ENCODE measurements around the gene CCL27. TPM values are rescaled to one million over a fixed set of nuclear protein-coding genes. Genes with fewer than 3 reads are reported as not detected.

Gene CCL27
- total and polyA plus RNA-seq, 2 donors from 2014 or later, result not detected

- FAIRE-seq, result no peak
- Histone ChIP-seq H3K27me3 (ENCODE audit: control insufficient read depth, insufficient read depth, low read length) (no peaks in the 10 kb centered on the region), H3K4me3 (ENCODE audit: low read length in 3 of 3) (no peak overlapping the region), H3K27ac (ENCODE audit: low read depth in 2 of 2, low read length in 2 of 2) (no peak overlapping the region), H3K9ac (ENCODE audit: low read length in 3 of 3) (no peak overlapping the region), H3K36me3 (ENCODE audit: control insufficient read depth in 2 of 3, insufficient read depth in 3 of 3, low read length in 3 of 3) (no peaks in the 10 kb centered on the region), H3K9me3 (ENCODE audit: control insufficient read depth in 2 of 3, insufficient read depth in 1 of 3, low read length in 3 of 3) (no peaks in the 10 kb centered on the region), H3K4me1 (ENCODE audit: control insufficient read depth in 2 of 3, insufficient read depth in 2 of 3, low read depth in 1 of 3, low read length in 3 of 3) (peaks cover 0 to under 1% (median 0%) of the 10 kb centered on the region in 3 donors)
- TF ChIP-seq CTCF (IDR thresholded peaks at IDR 0.05; ENCODE audit: borderline replicate concordance, extremely low read depth, insufficient read depth), result no peak
- no peak for DNase-seq
- intact Hi-C loops (cut with DNase I), result no loop called here
Measured at GRCh38 chr9:34671307-34671706, 8.8 kb upstream of the CCL27 start.

- FAIRE-seq, result no peak
- H3K27ac ChIP-seq (ENCODE audit: low read depth in 2 of 2, low read length in 2 of 2), result no peak overlapping the region
- no peaks in the 10 kb centered on the region for H3K36me3 ChIP-seq (ENCODE audit: control insufficient read depth in 2 of 3, insufficient read depth in 3 of 3, low read length in 3 of 3)
- H3K27me3 ChIP-seq (ENCODE audit: control insufficient read depth, insufficient read depth, low read length), result no peaks in the 10 kb centered on the region
- DNase-seq, result no peak
- no peaks in the 10 kb centered on the region for H3K9me3 ChIP-seq (ENCODE audit: control insufficient read depth in 2 of 3, insufficient read depth in 1 of 3, low read length in 3 of 3)
- H3K4me1 ChIP-seq (ENCODE audit: control insufficient read depth in 2 of 3, insufficient read depth in 2 of 3, low read depth in 1 of 3, low read length in 3 of 3), result peaks cover 0 to 2% (median 0%) of the 10 kb centered on the region in 3 donors
- no peak for TF ChIP-seq CTCF (IDR thresholded peaks at IDR 0.05; ENCODE audit: borderline replicate concordance, extremely low read depth, insufficient read depth)
- H3K9ac ChIP-seq (ENCODE audit: low read length in 3 of 3), result no peak overlapping the region
- intact Hi-C loops (cut with DNase I), result no loop called here
- no peak overlapping the region for H3K4me3 ChIP-seq (ENCODE audit: low read length in 3 of 3)
Measured at GRCh38 chr9:34669809-34670562, 7.5 kb upstream of the CCL27 start.

GRCh38 chr9:34665381-34666250, 3.2 kb upstream of the CCL27 start:
- no peak for FAIRE-seq
- Histone ChIP-seq H3K4me3 (ENCODE audit: low read length in 3 of 3) (peak overlapping the region; percentile 74 to 88 (median 79)), H3K9me3 (ENCODE audit: control insufficient read depth in 2 of 3, insufficient read depth in 1 of 3, low read length in 3 of 3) (no peaks in the 10 kb centered on the region), H3K27me3 (ENCODE audit: control insufficient read depth, insufficient read depth, low read length) (no peaks in the 10 kb centered on the region), H3K36me3 (ENCODE audit: control insufficient read depth in 2 of 3, insufficient read depth in 3 of 3, low read length in 3 of 3) (no peaks in the 10 kb centered on the region), H3K9ac (ENCODE audit: low read length in 3 of 3) (peak overlapping the region; percentile 64 to 96 (median 93)), H3K27ac (ENCODE audit: low read depth in 2 of 2, low read length in 2 of 2) (peak overlapping the region; percentile 98 to 99), H3K4me1 (ENCODE audit: control insufficient read depth in 2 of 3, insufficient read depth in 2 of 3, low read depth in 1 of 3, low read length in 3 of 3) (peaks cover 0 to 2% (median 0%) of the 10 kb centered on the region in 3 donors)
- intact Hi-C loops (cut with DNase I), result no loop called here
- no peak for TF ChIP-seq CTCF (IDR thresholded peaks at IDR 0.05; ENCODE audit: borderline replicate concordance, extremely low read depth, insufficient read depth)
- DNase-seq, result peak; percentile 94 to 99 (median 97)
